HCEC 1CT (cell line): ENCODE data around the gene AUTS2.
"Not testable (repeated sequence)": the region's sequence is repeated elsewhere in the genome, so short reads cannot be mapped to it uniquely, and the experiment has no call there.

Experiments
- DNase-seq: peaks from one replicate; pipeline ENCODE4 v3.0.0-alpha.2; 2017

AUTS2 gene

GRCh38 chr7:70725448-70725847 lies 1127.2 kb downstream of the AUTS2 start:
- no peak for DNase-seq

GRCh38 chr7:70726294-70726693 lies 1128.0 kb downstream of the AUTS2 start:
- DNase-seq = no peak

GRCh38 chr7:70726951-70727378 lies 1128.7 kb downstream of the AUTS2 start:
- DNase-seq = no peak

GRCh38 chr7:70727861-70728260 lies 1129.6 kb downstream of the AUTS2 start:
- no peak for DNase-seq

- DNase-seq = no peak
Measured at GRCh38 chr7:70728872-70729552, 1130.7 kb downstream of the AUTS2 start.

- DNase-seq = not testable (repeated sequence)
Measured at GRCh38 chr7:70729553-70730157, 1131.4 kb downstream of the AUTS2 start.

GRCh38 chr7:70730451-70731110 lies 1132.3 kb downstream of the AUTS2 start:
- no peak for DNase-seq

GRCh38 chr7:70733090-70733489 lies 1134.8 kb downstream of the AUTS2 start:
- no peak for DNase-seq

GRCh38 chr7:70734411-70734810 lies 1136.1 kb downstream of the AUTS2 start:
- DNase-seq = no peak

GRCh38 chr7:70735313-70735712 lies 1137.0 kb downstream of the AUTS2 start:
- DNase-seq = no peak

GRCh38 chr7:70736715-70737460 lies 1138.6 kb downstream of the AUTS2 start:
- DNase-seq = no peak

- DNase-seq = no peak
Measured at GRCh38 chr7:70738151-70738885, 1140.0 kb downstream of the AUTS2 start.

- no peak for DNase-seq
Measured at GRCh38 chr7:70739646-70740210, 1141.5 kb downstream of the AUTS2 start.

- DNase-seq = no peak
Measured at GRCh38 chr7:70741666-70742065, 1143.4 kb downstream of the AUTS2 start.

- DNase-seq = no peak
Measured at GRCh38 chr7:70743531-70744325, 1145.5 kb downstream of the AUTS2 start.

GRCh38 chr7:70744492-70744891 lies 1146.2 kb downstream of the AUTS2 start:
- DNase-seq = no peak

GRCh38 chr7:70749831-70750230 lies 1151.6 kb downstream of the AUTS2 start:
- DNase-seq = no peak

- DNase-seq = no peak
Measured at GRCh38 chr7:70751895-70752294, 1153.6 kb downstream of the AUTS2 start.

- DNase-seq = no peak
Measured at GRCh38 chr7:70752794-70753241, 1154.5 kb downstream of the AUTS2 start.

GRCh38 chr7:70756789-70757188 lies 1158.5 kb downstream of the AUTS2 start:
- no peak for DNase-seq

- no peak for DNase-seq
Measured at GRCh38 chr7:70758646-70759045, 1160.4 kb downstream of the AUTS2 start.
